ENCODE data around the gene EFNA4.

GRCh38 chr1:155103325-155103724 lies 39.8 kb downstream of the EFNA4 start:
- TF ChIP-seq EZH2 (IDR thresholded peaks at IDR 0.05; ENCODE audit: insufficient read depth, poor library complexity, severe bottlenecking) (no peak), EZH2phosphoT487 (IDR thresholded peaks at IDR 0.05; ENCODE audit: insufficient read depth, low read depth) (no peak)

Measured in GM23248 (cell line).